ENCODE measurements around the gene RIOK2.
"Not testable (repeated sequence)": the region's sequence is repeated elsewhere in the genome, so short reads cannot be mapped to it uniquely, and the experiment has no call there.

RIOK2 gene

DNA sequence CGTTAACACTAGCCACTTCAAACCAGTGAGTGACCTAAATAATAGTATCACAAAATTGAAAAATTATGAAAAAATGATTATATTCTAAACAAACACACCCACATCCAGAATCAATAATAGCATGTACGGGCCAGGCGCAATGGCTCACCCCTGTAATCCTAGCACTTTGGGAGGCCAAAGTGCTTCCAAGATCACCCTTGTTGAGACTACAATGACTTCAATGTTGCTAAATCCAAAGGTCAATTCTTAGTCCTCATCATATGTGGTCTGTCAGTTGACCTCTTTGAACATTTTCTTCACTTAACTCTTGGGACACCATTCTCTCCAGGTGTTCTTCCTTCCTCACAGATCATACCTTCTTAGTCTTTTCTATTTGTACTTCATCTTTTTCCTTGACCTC, 11.3 kb downstream of the RIOK2 start:
- DNase-seq (ENCODE audit: low read depth in 2 of 2, low spot score in 1 of 2): no peak

DNA sequence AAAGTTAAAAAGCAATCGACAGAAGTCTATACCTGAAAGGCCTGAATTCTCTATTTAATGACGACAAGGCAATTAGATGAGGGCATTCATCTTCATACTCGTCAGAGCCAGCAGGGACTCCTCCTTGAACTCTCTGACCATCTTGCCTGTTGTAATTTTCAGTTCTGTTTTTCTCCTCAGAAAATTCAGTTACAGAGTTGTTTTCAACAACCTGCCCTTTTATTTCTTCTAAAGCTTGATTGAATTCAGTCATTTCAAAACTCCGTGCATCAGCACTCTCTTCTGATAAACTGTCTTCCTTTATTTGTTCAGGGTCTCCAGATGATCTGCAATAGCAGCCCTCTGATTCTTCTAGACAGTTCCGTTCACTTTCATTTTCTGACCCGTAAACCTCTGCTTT, 15.6 kb downstream of the RIOK2 start:
- no peak for DNase-seq (ENCODE audit: low read depth in 2 of 2, low spot score in 1 of 2)

DNA sequence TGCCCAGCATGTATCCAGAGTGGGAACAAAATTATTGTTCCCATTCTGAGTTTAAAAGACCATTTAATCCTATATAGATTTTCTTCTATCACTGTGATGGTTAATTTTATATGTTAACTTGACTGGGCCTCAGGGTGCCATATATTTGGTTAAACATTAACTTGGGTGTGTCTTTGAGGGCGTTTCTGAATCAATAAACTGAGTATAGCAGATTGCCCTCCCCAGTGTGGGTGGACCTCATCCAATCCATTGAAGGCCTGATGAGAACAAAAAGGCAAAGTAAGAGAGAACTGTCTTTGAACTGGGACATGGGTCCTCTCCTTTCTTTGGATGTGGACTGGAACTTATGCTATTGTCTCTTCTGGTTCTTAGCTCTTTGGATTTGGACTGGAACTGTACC, 17.3 kb downstream of the RIOK2 start:
- no peak for DNase-seq (ENCODE audit: low read depth in 2 of 2, low spot score in 1 of 2)

DNA sequence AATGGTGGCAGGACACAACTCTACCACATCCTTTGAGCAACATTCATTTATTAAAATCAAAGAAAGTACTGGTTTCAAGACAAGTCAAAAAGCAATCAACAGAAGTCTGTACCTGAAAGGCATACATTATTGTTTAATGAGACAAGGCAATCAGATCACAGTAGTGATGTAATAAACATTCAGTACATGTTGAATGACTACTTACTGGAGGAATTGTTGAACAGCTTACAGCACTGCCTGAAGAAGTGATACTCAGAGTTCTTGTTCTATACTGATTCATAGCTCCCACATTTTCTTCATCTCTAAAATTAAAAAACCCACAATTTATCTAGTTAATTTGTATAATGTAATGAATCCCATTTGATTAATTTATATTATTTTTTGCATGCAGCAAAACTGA, 18.2 kb downstream of the RIOK2 start:
- no peak for DNase-seq (ENCODE audit: low read depth in 2 of 2, low spot score in 1 of 2)

DNA sequence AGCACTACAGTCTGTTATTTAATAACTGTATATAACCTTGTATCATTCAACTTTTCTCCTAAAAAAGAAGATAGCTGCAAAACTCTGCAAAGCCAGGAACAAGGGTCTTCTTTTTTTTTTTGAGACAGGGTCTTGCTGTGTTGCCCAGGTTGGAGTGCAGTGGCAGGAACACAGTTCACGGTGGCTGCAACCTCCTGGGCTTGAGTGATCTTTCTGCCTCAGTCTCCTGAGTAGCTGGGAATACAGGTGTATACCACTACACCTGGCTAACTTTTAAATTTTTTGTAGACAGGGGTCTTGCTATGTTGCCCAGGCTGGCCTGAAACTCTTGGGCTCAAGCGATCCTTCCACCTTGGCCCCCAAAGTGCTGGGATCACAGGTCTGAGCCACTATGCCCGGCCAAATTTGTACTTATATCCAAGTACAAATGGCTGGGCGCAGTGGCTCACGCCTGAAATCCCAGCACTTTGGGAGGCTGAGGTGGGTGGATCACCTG, 19.2 kb downstream of the RIOK2 start:
- DNase-seq (ENCODE audit: low read depth in 2 of 2, low spot score in 1 of 2): no peak

DNA sequence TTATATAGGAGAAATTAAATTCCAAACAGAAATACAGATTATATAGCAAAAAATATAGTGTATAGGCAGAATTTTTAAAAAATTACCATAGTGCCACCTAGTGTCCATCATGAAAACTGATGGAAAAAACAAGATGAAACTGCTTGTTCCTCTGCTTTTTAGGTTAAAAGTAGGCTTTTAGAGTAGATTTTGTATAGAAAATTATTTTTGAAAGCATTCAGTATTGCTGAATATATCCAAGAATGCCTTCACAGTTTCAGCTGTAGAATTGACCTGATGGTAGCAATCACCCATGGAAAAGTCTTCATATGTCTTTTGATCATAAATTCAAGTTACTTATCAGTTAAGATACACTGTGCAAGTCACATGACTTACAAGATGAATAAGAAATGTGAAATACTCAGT, 19.7 kb downstream of the RIOK2 start:
- no peak for DNase-seq (ENCODE audit: low read depth in 2 of 2, low spot score in 1 of 2)

DNA sequence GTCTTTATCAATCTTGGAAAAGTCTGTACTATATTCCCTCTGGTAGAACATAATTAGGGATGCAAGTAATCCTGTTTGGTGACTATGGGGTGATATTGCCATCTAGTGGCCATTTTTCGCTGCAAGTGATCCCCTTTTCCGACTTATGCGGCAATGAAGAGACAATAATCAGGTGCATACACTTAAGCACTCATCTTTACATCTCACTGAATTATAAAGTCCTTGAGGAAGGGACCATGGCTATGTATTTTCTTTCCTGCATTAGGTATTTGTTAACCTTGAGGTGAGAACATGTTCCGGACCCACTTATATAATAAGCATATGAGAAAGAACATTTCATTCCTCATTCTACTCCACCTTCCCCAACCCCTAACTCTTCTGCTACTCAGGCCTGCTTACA, 21.0 kb downstream of the RIOK2 start:
- DNase-seq (ENCODE audit: low read depth in 2 of 2, low spot score in 1 of 2): no peak

DNA sequence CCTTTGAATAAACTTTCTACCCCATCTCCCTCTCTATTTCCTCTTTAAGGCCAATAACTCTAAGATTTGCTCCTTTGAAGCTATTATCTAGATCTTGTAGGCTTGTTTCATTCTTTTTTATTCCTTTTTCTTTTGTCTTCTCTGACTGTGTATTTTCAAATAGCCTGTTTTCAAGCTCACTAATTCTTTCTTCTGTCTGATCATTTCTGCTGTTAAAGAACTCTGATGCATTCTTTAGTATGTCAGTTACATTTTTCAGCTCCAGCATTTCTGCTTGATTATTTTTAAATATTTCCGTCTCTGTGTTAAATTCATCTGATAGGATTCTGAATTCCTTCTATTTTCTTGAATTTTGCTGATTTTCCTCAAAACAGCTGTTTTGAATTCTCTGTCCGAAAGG, 25.4 kb downstream of the RIOK2 start:
- no peak for DNase-seq (ENCODE audit: low read depth in 2 of 2, low spot score in 1 of 2)

DNA sequence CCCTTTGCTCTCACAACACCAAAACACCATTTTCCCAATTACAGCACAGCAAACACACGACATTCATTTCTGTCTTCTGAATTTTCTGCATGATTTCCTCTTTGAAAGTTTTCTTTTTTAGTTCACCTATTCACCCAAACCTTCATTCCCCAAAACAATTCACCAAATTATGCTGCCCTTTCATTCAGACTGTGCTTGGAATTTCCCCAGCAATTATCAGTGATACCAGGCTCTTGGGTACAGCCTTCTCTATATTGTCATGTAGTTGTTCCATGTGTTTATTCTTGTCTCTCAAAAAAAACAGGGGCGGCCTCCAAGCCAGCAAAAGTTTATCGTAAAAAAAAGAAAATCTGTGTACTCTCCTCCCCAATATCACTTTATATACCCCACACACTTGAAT, 31.7 kb downstream of the RIOK2 start:
- DNase-seq (ENCODE audit: low read depth in 2 of 2, low spot score in 1 of 2): no peak

DNA sequence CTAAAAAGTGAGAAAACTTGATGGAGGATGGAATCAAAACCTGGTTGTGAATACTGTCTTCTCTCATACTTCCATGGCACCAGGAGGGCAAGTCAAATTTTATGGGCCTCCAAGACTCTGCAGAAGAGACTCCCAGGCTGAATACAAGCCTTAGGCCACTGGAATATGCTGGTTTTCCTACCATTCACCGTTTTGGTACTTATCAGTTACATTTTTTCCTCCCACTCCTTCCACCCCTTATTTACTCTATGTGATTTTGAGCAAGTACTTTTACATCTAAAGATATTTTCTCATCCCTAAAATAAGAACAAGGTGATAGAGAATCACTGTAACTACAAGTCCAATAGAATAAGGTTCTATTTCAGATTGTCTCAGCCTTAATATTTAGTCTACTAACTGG, 32.6 kb downstream of the RIOK2 start:
- no peak for DNase-seq (ENCODE audit: low read depth in 2 of 2, low spot score in 1 of 2)

DNA sequence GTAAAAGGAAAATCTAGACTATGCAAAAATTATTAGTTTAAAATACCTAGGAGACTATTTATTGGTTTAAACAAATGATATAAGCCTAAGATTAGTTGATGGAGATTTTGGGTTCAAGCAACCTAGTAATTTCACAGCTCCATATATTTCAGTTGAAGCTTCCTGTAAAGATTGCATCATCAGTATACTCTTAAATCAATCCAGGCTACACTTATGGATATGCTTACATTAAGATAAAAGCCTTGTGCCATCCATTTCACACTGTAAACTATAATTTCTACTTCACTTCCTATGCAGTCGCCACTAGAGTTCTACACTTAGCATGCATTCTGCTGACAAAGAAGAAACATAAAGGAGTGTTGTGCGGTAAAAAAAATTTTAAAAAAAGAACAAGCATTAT, 33.3 kb downstream of the RIOK2 start:
- DNase-seq (ENCODE audit: low read depth in 2 of 2, low spot score in 1 of 2): no peak

DNA sequence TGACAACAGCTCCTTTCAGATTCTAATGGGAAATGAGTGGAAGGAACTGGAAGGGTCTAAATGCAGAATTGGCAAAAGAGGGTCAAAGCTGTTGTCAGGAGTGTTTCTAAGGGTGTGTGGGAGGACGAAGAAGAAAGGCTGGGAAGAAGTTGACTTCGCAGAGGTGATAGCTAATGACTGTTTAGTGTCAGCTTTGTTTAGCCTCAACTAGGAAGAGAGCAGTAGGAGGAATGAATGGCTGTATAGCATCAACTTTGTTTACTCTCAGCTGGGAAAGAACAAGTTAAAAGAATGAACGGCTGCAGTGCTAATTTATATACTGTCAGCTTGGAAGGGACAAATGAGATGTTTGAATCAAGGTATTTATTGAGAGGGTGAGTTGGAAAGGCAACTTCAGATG, 34.8 kb downstream of the RIOK2 start:
- no peak for DNase-seq (ENCODE audit: low read depth in 2 of 2, low spot score in 1 of 2)

DNA sequence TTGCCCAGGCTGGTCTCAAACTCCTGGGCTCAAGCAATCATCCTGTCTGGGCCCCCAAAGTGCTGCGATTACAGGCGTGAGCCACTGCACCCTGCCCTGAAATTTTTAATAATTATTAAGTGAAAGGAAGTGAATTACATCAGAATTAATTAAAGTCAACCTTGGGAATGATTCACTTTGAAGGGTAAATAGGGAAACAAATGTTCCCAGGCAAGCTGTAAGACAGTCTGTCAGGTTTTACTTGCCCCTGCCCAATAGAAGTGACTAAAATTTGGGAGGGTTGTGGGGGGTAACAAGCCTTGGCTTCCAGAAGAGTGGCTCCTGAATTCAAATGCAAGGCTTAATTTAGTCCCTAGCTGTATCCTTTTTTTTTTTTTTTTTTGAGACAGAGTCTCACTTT, 39.3 kb downstream of the RIOK2 start:
- DNase-seq (ENCODE audit: low read depth in 2 of 2, low spot score in 1 of 2): no peak

DNA sequence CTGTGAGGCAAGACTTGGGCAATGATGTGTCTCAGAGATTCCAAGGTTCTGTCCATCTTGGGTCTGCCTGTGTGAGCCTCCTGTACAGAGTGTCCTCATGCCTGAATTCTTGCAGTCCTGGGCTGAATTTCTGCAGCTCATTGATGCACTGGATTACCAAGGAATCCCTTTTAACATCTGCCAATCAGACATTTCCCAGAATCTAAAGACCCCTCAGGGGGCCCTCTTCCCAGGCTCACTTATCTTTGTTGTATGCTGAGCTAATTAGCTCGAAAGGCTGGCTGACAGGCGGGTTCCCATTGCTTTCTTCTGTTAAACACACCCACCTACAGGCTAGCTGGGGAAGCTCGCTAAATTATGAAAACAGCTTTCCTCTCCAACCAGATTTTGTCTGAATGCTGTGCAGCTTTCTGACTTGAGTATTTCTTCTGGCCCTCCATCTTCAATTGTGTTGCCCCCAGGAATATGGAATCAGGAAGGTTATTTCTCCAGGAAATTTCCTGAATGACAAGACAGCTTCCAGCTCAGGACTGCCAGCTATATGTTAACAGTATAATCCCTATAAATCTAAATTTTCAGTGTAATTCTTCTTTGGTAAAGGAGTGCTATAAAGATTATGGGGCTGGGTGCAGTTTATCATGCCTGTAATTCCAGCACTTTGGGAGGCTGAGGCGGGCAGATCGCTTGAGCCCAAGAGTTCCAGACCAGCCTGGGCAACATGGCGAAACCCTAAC, 40.4 kb downstream of the RIOK2 start, which contains the start of gene LIX1:
Gene LIX1 (minus strand): TSS at position 91 of the 734 bp plus-strand sequence. CDS start 35 bp downstream, at position 56.
- DNase-seq (ENCODE audit: low read depth in 2 of 2, low spot score in 1 of 2): no peak

DNA sequence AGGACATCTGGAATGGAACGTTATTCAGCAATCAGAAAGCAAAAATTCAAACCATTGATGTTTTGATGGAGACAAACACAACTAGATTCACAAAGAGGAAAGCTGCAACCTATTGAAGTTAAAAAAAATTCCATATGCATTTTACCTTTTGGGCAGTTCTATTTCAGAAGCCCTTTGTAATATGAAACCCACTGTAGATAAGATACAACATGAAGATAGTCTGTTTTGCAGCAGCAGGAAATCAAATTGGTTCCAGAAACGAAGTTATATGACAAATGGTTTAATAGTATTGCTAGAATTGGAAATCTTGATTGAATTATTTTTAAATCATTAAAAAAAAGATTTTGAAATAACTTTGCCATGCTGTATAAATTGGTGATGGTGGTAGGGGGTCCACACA, 41.5 kb downstream of the RIOK2 start:
- no peak for DNase-seq (ENCODE audit: low read depth in 2 of 2, low spot score in 1 of 2)

DNA sequence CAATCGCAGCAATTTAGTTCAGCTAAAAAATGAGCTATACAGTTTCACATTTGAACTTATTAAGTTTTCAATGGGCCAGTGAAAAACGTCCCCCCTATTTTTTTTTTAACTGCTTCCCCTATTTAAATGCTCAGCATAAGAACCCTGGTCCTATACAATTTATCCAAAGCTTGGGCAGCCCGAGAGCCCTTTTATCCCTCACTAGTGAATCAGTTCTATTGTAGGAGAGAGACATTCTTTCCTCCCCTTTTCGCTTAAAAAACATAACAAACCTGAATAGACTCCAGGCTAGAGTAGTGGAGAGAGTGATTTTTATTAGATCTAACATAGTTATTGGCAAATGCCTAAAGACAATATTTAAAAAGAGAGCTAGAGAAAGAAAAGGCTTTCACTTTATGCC, 42.0 kb downstream of the RIOK2 start:
- no peak for DNase-seq (ENCODE audit: low read depth in 2 of 2, low spot score in 1 of 2)

DNA sequence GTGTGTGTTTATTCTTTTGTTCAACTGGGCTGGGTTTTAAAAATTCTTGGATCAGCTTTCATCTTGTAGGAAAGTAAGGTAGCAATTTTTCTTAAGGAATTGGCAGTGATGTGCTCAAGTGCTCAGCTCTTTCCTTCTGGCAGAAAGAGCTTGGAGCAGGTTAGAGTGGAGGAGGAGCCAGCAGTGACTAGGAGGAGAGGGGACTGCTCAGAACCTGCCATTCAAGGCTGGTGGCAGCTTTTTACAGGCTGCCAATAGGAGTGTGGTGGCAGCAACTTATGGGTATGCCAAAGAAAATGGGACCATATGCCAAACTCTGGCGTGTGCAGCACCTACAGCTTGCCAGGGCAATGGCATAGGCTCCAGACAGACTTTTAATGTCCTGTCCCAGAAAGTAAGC, 42.8 kb downstream of the RIOK2 start:
- not testable (repeated sequence) for DNase-seq (ENCODE audit: low read depth in 2 of 2, low spot score in 1 of 2)

DNA sequence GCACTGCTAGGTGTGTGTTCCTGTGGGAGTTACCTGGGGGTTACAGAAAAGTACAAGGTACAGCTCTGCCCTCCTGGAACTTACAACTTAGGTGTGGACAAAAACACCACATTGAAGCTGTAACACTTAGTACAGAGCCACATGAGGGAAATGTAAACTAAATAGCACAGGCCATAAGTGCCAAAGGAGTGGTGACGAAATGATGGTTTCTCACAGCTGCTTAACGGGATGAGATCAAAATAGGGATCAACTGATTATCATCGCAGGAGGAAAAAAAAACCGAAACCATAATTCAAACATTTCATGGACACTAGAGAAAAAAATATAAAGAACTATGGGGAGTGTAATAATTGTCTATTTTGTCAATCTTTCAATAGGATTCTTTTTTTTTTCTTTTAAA, 46.6 kb downstream of the RIOK2 start:
- no peak for DNase-seq (ENCODE audit: low read depth in 2 of 2, low spot score in 1 of 2)

DNA sequence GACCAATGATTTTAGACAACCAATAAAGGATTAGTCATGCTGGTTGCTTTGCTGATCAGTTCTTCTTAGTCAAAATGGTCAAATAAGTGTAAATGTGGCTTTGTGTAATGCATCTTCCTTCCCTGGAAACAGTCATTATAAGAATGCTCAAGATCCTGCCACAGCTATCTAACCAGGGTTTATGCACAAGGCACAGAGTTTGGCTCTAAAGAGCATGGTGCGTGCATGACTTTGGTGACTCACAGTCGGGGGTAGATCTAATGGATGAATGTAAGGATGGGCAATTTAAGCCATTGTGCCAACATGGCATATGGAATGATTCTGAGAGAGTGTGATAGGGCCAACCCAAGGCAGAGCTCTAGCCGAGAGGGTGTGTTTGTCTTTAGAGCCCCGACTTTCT, 47.2 kb downstream of the RIOK2 start:
- DNase-seq (ENCODE audit: low read depth in 2 of 2, low spot score in 1 of 2): no peak

DNA sequence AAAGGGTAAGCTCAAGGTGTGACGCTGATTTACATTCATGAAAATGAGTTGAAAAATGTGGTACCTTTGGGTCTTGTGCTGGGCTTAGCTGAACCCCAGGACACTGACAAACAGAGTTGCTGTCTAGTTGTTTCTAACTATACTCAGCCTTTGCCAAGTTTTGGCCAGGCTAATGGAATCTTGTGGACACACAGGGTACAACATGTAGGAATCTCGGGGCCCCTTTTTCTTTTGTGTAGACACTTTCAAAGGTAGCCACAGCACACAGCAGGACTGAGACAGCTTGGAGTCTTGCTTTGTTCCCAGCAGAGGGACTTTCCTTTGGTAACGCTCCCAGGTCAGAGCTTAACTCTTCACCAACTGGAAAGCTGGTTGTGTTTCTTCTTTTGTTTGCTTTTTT, 48.4 kb downstream of the RIOK2 start:
- DNase-seq (ENCODE audit: low read depth in 2 of 2, low spot score in 1 of 2): no peak

DNA sequence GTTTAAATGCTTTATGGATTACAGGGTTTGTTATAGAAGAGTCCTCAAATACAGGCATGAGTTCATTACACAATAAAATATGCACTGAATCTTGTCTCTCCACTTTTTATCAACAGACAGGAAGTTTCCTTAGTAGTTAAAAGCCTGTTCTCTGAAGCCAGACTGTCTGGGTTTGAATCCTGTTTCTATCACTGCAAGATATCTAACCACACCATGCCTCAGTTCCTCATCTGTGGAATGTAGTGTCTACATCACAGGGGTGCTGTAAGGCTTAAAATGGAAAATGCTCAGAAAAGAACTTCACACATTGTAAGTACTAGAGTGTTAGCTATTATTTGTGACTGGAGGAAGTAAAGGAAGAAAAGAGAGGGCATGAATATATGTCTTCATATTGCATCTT, 49.9 kb downstream of the RIOK2 start:
- no peak for DNase-seq (ENCODE audit: low read depth in 2 of 2, low spot score in 1 of 2)

DNA sequence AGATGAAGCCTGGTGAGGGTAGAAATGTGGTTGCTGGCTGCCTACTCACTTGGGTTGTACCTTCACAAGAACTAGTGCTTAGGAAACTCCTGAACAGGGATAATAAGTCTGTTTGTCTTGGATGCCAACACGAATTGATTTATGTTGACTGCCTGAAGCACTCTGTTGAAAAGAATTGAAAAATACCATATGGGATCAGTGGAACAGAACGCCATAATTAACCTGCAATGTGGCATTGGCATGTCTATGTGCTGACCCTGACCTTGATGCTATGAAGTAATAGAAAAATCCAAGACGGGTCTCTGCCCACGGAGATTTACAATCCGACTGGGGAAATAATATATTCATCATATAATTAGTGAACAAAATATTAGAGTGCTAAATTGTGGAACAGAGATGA, 51.1 kb downstream of the RIOK2 start:
- DNase-seq (ENCODE audit: low read depth in 2 of 2, low spot score in 1 of 2): no peak

DNA sequence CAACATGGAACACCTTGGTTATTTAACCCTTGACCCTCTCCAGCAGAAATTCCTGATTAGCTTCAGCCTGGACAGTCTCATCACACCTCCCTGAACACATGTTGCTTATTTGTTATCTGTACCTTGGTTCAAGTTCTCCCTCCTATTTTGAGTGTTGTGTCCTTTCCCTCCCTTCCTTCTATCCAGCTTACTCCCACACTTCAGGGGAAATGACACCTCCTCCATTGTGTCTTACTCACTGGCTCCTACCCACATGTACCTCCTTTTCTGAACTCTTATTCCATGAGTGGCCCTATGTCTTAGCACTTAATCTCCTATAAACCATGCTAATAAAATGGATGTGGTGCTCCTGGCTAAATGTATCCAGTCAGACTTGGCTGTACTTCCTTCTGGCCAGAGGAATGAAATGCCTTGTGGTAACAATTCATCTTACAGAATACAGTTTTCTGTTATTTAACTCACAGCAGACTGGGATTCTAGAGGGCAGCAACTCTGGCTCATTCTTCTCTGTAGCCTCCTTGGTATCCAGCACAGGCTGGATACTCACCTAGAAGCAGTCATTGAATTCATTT, 51.8 kb downstream of the RIOK2 start:
- DNase-seq (ENCODE audit: low read depth in 2 of 2, low spot score in 1 of 2): no peak

Data from stimulated activated CD8-positive, alpha-beta memory T cell treated with anti-CD3 and anti-CD28 coated beads, Interleukin-4, amount 100 ng/mL, for 4 hours (primary cell).